ENCODE results near the gene MYO9B.
A peak's percentile ranks its signal among the peaks of the same experiment; 100 is the strongest.

Gene MYO9B

DNA sequence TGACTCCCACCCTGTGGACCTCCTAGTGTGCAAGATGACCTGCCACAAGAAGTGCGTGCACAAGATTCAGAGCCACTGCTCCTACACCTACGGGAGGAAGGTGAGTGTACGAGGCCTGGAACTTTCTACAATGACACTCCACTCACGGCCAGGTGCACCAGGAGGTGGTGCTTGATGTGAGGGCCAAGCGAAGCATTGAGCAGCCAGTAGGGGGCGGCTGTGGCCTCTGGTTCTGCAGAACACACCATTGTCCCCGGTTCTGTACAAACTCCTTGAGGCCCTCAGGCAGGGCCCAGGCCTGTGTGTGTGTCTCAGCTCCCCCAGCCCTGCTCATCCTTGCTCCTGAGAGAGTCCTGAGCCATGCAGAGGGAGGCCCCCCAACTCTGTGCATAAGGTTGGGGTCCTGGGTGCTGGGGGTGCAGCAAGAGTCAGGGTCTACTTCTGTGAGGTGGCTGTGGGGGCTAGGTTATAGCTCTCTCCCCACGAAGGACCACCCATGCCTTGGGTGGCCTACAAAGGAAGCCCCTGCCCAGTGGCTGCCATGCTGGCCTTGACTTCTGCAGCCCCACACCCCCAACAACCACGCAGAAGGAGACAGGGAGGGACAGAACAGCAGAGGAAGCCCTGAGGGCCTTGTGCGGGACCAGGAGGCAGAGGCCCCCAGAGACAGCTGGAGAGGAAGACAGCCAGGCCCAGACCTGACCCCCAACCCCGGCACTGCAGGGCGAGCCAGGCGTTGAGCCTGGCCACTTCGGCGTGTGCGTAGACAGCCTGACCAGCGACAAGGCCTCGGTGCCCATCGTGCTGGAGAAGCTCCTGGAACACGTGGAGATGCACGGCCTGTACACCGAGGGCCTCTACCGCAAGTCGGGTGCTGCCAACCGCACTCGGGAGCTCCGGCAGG lies 129.9 kb downstream of the MYO9B start:
- no peak for TF ChIP-seq POLR2AphosphoS5 (IDR thresholded peaks at IDR 0.05; ENCODE audit: borderline replicate concordance, low read depth, low read length)
- no peak for TF ChIP-seq EZH2 (IDR thresholded peaks at IDR 0.05)
- no peak for TF ChIP-seq FOXP2 (optimal IDR thresholded peaks at IDR 0.05; ENCODE audit: control extremely low read depth, extremely low read length, insufficient read depth)
- Histone ChIP-seq H3K9ac (ENCODE audit: insufficient read length) (no peak overlapping the region), H3K36me3 (ENCODE audit: insufficient read depth, low read length) (peaks cover 10% of the 10 kb centered on the region; the same call in 1 of the 2 replicates), H3K9me3 (ENCODE audit: low read depth, low read length) (no peaks in the 10 kb centered on the region), H3K4me3 (no peak overlapping the region), H3K27ac (no peak overlapping the region)
- no peak for DNase-seq (ENCODE audit: low read depth, low spot score)

DNA sequence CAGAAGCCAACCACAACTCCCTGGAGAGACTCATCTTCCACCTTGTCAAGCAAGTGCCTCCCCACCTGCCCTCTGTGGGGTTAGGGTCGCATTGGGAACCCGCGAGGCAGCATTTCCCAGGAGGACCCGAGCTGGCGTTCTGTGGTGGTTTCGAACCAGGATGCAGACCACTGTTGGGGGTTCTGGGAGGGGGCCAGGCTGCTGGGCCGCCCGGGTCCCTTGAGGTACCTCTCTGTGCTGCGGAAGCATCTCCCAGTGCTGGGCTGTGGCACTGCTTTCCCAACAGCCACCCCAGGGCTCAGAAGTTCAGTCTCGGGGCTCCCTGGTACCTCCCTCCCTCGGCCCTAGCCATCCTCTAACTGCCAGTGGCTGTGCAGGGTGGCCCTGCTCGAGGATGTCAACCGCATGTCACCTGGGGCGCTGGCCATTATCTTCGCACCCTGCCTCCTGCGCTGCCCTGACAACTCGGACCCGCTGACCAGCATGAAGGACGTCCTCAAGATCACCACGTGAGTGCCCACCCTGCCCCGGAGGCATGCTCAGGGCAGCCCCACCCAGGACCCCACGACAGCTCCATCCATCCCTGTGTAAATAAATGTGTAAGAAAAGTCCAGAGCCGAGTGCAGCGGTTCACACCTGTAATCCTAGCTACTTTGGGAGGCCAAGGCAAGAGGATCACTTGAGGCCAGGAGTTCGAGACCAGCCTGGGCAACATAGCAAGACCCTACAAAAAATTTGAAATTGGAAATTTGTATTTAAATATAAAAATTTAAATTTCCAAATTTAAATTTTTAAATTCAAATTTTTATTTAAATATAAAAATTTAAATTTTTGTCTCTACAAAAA lies 131.4 kb downstream of the MYO9B start:
- no peak for TF ChIP-seq EZH2 (IDR thresholded peaks at IDR 0.05)
- no peak for TF ChIP-seq POLR2AphosphoS5 (IDR thresholded peaks at IDR 0.05; ENCODE audit: borderline replicate concordance, low read depth, low read length)
- no peak for TF ChIP-seq FOXP2 (optimal IDR thresholded peaks at IDR 0.05; ENCODE audit: control extremely low read depth, extremely low read length, insufficient read depth)
- Histone ChIP-seq H3K9ac (ENCODE audit: insufficient read length) (no peak overlapping the region), H3K4me3 (no peak overlapping the region), H3K9me3 (ENCODE audit: low read depth, low read length) (no peaks in the 10 kb centered on the region), H3K27ac (no peak overlapping the region), H3K36me3 (ENCODE audit: insufficient read depth, low read length) (peaks cover 8% of the 10 kb centered on the region; the same call in 1 of the 2 replicates)
- no peak for DNase-seq (ENCODE audit: low read depth, low spot score)

DNA sequence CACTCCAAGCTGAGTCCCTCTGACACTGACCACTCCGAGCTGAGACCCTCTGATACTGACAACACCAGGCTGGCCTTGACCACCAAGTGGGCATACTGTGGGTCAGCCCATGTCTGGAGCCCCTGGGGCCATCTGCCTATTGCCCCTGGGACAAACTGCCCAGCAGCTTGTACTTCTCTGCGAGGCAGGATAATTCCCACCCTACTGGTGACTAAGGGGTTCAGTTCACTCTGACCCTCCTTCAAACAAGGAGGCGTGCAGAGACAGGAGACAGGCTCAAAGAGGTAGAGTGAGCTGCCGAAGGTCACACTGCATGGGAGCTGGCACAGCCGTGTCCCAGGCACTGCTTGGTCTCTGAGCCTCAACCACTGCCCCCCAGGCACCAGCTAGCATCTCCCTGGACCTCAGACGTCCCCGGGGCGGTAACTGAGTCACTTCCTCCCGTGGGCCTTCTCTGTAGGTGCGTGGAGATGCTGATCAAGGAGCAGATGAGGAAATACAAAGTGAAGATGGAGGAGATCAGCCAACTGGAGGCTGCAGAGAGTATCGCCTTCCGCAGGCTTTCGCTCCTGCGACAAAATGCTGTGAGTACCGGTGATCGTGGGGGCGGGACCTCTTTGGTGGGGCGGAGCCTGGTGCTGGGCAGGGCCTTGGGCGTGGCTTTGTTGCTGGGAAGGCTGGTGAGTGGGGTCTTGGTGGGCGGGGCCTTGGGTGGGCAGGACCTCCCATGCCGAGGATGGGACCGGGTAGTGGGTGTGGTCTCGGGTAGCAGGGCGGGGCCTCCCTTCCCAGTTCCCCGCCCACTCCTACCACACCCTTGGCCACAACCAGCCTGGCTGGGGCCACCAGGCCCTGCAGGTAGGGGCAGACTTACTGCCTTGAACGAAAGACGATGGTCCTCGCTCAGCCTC lies 133.8 kb downstream of the MYO9B start:
- H3K27ac ChIP-seq = no peak overlapping the region
- DNase-seq (ENCODE audit: low read depth, low spot score) = peak; percentile 34

DNA sequence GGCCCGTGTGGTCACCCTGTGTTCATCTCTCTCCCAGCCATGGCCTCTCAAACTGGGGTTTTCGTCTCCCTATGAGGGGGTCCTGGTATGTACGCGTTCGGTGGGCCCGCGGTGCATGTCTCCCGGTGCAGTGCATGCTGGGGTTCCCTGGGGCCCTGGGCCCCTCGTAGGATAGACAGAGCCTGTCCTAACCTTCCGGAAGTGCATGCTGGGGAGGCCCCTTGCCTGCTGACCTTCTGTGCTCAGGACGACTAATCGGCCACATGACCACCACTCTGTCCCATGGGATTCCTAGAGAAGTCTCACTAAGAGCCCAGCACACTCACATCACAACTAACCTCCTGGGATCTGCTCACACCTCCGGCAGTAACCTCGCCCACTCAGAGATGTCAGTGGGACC lies 134.7 kb downstream of the MYO9B start:
- no peak for DNase-seq (ENCODE audit: low read depth, low spot score)
- Histone ChIP-seq H3K9me3 (ENCODE audit: low read depth, low read length) (no peaks in the 10 kb centered on the region), H3K36me3 (ENCODE audit: insufficient read depth, low read length) (no peaks in the 10 kb centered on the region), H3K27ac (no peak overlapping the region), H3K4me3 (no peak overlapping the region), H3K9ac (ENCODE audit: insufficient read length) (no peak overlapping the region)
- TF ChIP-seq FOXP2 (optimal IDR thresholded peaks at IDR 0.05; ENCODE audit: control extremely low read depth, extremely low read length, insufficient read depth) (no peak), EZH2 (IDR thresholded peaks at IDR 0.05) (no peak), POLR2AphosphoS5 (IDR thresholded peaks at IDR 0.05; ENCODE audit: borderline replicate concordance, low read depth, low read length) (no peak)

More for the DNA sequence above, 133.8 kb downstream of the MYO9B start:
- Histone ChIP-seq H3K9me3 (ENCODE audit: low read depth, low read length) (no peaks in the 10 kb centered on the region), H3K4me3 (no peak overlapping the region), H3K36me3 (ENCODE audit: insufficient read depth, low read length) (no peaks in the 10 kb centered on the region), H3K9ac (ENCODE audit: insufficient read length) (no peak overlapping the region)
- no peak for TF ChIP-seq POLR2AphosphoS5 (IDR thresholded peaks at IDR 0.05; ENCODE audit: borderline replicate concordance, low read depth, low read length)
- TF ChIP-seq EZH2 (IDR thresholded peaks at IDR 0.05) = no peak
- TF ChIP-seq FOXP2 (optimal IDR thresholded peaks at IDR 0.05; ENCODE audit: control extremely low read depth, extremely low read length, insufficient read depth) = no peak

DNA sequence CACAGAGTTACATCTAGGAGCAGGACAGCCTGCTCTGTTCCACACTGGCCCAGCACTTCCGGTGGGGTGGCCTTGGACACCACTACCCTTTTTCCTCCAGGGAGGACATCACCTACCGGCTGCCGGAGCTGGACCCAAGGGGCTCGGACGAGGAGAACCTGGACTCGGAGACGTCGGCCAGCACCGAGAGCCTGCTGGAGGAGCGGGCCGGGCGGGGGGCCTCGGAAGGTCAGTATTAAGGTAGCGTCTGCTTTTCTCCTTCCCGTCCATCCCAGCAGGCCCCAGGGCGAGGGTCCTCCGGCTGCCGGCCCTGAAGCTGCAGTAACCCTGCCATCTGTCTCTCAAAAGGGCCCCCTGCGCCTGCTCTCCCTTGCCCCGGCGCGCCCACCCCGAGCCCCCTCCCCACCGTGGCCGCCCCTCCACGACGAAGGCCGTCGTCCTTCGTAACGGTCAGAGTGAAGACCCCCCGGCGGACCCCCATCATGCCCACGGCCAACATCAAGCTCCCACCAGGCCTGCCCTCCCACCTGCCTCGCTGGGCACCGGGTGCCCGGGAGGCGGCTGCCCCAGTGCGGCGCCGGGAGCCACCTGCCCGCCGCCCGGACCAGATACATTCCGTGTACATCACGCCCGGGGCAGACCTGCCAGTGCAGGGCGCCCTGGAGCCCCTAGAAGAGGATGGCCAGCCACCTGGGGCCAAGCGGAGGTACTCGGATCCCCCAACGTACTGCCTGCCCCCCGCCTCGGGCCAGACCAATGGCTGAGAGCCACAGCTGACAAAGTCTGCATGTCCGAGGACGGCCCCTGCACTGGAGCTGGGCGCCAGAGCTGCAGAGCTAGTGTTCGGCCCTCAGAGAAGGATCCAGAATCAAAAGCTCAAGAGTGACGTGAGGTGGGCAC lies 136.2 kb downstream of the MYO9B start:
- no peak overlapping the region for H3K27ac ChIP-seq
- TF ChIP-seq POLR2AphosphoS5 (IDR thresholded peaks at IDR 0.05; ENCODE audit: borderline replicate concordance, low read depth, low read length) (no peak), FOXP2 (optimal IDR thresholded peaks at IDR 0.05; ENCODE audit: control extremely low read depth, extremely low read length, insufficient read depth) (no peak), EZH2 (IDR thresholded peaks at IDR 0.05) (no peak)

DNA sequence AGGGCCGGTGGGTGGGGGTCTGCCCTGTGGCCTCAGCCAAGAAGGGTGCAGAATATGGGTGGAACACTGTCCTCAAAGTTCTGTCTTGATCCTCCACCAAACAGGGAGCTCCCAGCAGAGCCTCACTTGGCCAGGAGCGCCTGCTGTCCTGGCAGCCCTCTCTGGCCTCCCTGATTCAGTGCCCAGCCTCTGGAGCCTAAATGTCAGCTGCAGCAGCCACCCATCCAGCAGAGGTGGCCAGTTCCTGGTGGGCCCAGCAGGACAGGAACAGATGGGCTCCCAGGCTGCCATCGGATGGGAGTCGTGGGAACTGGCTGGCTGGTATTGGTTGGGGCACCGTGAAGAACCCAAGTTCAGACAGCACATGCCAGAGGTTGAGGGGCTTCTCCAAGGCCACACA lies 137.8 kb downstream of the MYO9B start:
- H3K9me3 ChIP-seq (ENCODE audit: low read depth, low read length) = no peaks in the 10 kb centered on the region
- H3K36me3 ChIP-seq (ENCODE audit: insufficient read depth, low read length) = no peaks in the 10 kb centered on the region; the same call in 1 of the 2 replicates

More for the DNA sequence above, 136.2 kb downstream of the MYO9B start:
- H3K9me3 ChIP-seq (ENCODE audit: low read depth, low read length) = no peaks in the 10 kb centered on the region
- no peaks in the 10 kb centered on the region for H3K36me3 ChIP-seq (ENCODE audit: insufficient read depth, low read length)
- H3K9ac ChIP-seq (ENCODE audit: insufficient read length) = no peak overlapping the region
- no peak for DNase-seq (ENCODE audit: low read depth, low spot score)
- no peak overlapping the region for H3K4me3 ChIP-seq

More for the DNA sequence above, 137.8 kb downstream of the MYO9B start:
- DNase-seq (ENCODE audit: low read depth, low spot score) = no peak
- no peak for TF ChIP-seq EZH2 (IDR thresholded peaks at IDR 0.05)
- no peak for TF ChIP-seq POLR2AphosphoS5 (IDR thresholded peaks at IDR 0.05; ENCODE audit: borderline replicate concordance, low read depth, low read length)
- no peak for TF ChIP-seq FOXP2 (optimal IDR thresholded peaks at IDR 0.05; ENCODE audit: control extremely low read depth, extremely low read length, insufficient read depth)
- no peak overlapping the region for H3K4me3 ChIP-seq
- H3K27ac ChIP-seq = no peak overlapping the region
- no peak overlapping the region for H3K9ac ChIP-seq (ENCODE audit: insufficient read length)
